NCI-H1092 (cell line): ENCODE measurements around the gene GPR37.

Source experiments
- DNase-seq: peaks from one replicate; lab custom pipeline; 2025; lab: John Stamatoyannopoulos, UW

The GPR37 gene

DNA sequence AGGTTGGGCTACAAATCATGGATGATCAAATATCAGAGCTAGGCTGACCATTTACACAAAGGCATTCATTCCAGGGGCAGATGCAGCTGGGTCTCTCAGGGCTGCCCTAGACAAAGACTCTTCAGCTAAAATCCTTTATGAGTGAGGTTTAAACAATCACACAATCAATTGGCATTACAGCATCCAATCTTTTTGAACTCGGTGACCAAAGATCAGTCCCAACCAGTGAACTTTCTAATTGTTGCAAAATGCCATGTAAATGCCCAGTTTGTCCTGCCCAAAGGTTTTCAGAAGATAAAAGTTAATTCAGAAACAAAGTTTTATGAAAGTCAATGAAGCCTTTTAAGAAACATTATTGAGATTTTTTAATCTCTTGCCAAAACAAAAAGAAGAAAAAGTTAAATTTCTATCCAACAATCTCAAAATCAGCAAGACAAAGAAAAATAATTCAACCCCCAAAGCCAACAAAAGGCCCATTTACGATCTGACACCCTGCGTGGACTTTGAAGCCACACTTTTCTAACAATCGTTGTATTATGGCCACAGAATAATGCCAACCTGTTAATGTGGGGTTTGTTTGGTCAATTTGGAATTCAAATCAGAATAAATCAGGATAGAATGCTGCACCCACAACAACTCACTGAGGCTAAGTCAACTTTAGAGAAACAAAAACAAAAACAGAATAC is 40.9 kb downstream of the GPR37 start:
- DNase-seq = no peak

DNA sequence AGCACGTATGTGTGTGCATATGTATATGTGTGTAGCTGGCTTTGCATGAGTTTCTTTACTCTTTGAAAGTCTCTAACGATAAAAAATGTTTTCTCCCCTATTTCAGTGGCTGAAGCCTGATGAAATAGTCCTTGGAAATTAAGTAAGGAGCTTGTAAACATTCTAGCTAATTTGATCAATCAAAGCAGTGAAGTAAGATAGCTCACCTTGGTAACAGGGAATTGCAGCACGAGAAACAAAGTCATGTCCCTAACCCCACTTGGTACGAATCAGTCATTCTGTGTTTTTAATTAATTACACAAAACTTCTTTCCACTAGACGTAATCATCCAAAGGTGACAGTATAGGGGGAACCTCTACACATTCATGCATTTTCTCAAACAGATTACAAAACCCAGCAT is 41.5 kb downstream of the GPR37 start:
- no peak for DNase-seq

DNA sequence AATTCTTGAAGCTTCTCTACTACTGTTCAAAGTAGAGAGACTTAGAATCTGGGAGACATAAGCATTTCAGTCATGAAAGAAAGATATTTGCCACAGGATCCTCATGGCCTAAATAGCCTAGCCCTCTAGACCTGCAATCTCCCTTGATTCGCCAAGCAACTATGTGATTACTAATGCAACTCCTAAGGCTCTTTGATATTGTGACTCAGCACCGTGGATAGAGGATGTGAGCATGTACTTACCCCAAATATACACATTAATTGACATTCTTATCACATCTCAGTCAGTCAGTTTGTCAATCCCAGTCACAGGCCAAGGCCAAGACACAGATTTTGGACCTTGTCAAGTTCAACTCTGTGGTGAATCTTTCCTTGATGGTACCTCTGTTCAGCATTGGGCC is 42.6 kb downstream of the GPR37 start:
- no peak for DNase-seq

GRCh38 chr7:124722292-124722691 is 43.3 kb downstream of the GPR37 start:
- no peak for DNase-seq

DNA sequence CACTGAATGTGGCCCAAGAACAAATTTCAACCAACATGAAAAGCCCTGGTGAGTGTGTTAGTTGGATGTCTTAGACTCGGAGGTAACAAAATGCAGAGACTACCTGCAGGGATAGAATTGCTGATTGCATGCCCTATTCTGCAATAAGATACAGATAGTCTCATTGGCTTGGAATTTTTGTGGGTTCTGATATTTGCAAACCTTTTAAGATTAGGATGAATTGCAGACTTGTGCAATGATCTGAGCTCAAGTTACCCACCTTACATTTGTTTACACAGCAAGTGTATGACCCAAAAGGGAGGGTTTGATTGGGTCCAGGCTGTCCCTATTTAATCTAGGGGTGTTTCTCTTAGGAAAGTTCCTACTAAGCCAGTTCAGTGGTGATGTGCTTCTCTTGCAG is 45.4 kb downstream of the GPR37 start:
- no peak for DNase-seq

GRCh38 chr7:124718032-124718766 is 47.4 kb downstream of the GPR37 start:
- DNase-seq = no peak

DNA sequence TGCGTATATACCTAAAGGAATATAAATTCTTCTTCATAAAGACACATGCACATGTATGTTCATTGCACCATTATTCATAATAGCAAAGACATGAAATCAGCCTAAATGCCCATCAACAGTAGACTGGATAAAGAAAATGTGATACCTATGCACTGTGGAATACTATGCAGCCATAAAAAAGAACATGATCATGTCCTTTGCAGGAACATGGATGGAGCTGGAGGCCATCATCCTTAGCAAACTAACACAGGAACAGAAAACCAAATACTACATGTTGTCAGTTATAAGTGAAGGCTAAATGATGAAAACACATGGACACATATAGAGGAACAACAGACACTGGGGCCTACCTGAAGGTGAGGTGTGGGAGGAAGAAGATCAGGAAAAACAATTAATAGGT is 48.7 kb downstream of the GPR37 start:
- no peak for DNase-seq

- no peak for DNase-seq
Measured at GRCh38 chr7:124713086-124713485, 52.5 kb downstream of the GPR37 start.

DNA sequence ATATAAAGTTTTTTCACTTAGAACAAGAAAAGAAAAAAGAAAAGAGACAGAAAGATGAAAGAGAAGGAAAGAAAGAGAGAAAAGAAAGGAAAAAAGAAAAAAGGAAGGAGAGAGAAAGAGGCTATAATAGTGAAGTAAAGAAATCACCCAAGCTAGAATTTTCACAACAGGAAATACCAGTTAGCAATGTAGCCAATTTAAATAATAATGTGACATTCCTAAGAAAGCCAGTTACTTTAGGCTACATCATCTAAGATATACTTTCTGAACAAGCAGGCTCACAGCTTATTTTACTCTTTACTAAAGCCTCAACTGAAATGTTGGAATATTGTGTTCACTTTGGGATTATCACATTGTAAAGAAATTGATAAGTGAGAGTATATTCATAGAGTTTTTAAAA is 53.6 kb downstream of the GPR37 start:
- DNase-seq = no peak

DNA sequence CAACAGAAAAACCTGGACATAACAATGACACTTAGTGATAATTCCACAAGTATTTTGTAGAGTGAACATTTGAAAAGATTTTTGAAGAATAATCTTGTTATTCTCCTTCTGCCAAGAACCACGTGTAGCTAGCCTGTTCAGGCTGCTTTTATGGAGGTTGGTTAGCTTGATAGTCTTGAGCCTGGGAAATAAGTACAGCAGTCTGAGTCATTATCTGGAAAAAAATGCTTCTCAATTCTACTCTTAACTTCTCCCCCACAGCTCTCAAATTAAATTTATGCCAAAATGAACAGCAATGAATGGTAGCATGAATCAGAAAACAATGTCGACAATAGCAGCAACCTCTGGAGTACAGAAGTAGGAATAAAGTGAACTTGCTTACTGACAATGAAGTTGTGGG is 63.2 kb downstream of the GPR37 start:
- DNase-seq = no peak

DNA sequence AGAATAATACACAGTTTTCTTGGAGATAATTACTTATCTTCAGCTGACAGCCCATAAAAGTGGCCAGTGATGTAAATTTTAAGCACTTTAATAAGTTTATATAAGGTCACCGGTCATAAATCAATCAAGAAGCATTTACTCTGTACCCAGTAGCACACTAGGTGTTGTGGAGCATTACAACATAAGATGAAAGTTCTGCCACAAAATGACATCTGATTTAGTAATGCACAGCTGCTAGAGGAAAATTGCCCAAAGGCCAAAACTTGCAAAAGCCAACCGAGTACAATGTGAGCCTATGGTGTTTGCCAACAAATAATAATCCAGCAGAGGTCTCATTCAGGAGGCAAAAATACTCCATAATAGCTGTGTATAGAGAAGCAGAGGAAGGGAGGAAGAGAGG is 63.6 kb downstream of the GPR37 start:
- no peak for DNase-seq

GRCh38 chr7:124700655-124701054 is 64.9 kb downstream of the GPR37 start:
- DNase-seq = no peak

DNA sequence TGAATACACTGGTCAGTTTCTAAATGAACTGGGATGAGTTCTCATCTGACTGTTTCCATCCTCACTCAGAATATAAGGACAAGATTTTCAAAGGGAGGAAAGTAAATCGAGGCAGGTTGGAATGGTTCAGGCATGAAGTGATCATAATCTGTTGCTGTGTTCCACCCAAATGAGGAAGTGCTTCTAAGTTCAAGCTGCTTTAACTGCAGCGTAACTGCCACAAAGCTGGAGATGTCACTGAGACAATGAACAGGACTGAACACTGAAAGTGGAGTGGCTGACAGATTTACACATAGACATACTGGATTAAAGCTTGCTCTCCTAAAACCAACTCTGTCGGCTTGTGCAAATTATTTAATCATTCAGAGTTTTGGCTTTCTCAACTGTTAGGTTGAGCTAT is 66.6 kb downstream of the GPR37 start:
- no peak for DNase-seq

- no peak for DNase-seq
Measured at GRCh38 chr7:124697746-124698145, 67.8 kb downstream of the GPR37 start.
